ENCODE measurements around the gene MARCHF9.

- TF ChIP-seq CTCF (IDR thresholded peaks at IDR 0.05) (no peak), POLR2A (IDR thresholded peaks at IDR 0.05) (no peak)
Observed at GRCh38 chr12:57767876-57768275, 13.0 kb downstream of the MARCHF9 start.
